ENCODE data around the gene ABHD1.

- TF ChIP-seq CTCF (IDR thresholded peaks at IDR 0.05) (no peak), POLR2A (IDR thresholded peaks at IDR 0.05) (no peak)
Measured at GRCh38 chr2:27148801-27149439, 25.3 kb downstream of the ABHD1 start, which contains the start of gene TCF23.

Measured in prostate gland (tissue), 2 donors.